ENCODE measurements around the gene C12orf75.
"Not testable (repeated sequence)": the region's sequence is repeated elsewhere in the genome, so short reads cannot be mapped to it uniquely, and the experiment has no call there.

C12orf75 gene

DNA sequence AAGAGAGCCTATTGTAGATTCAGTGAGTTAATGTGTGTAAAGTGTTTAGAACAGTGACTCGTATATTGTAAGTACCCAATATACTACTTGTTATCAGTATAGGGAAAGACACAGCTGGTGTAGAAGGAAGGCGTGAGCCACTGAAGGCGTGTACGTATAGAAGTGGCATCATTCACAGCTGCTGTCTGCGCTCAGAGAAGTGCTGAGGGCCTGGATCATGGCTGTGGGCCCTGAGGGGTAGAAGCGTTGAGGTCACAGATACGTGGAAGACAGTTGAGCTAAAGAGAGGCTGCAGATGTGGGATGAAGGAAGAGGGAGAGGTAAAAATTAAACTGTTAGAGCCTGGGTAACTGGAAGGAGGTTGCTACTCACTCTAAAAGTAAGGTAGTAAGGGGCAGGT lies 5.9 kb downstream of the C12orf75 start:
- DNase-seq (ENCODE audit: extremely low spot score) = no peak

DNA sequence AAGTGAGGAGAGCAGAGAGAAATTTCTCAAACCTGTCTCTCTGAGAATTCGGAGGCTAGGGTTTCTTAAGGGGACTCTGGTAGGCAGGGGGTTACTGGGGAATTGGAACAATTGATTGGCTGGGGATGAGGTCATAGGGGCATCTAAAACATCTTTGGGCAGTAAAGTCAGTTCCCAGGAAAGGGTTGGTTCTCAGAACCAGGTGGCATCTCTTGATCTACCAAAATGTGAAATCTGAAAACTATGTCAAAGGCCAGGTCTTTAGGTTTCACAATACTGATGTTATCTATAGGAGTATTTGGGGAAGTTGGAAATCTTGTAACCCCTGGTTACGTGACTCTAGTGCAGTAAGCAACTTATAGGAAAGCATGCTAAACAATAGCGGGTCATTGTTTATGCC lies 6.9 kb downstream of the C12orf75 start:
- POLR2A ChIA-PET = no interaction called here
- DNase-seq (ENCODE audit: extremely low spot score) = no peak
- TF ChIP-seq ELF4 (IDR thresholded peaks at IDR 0.05) = no peak
- no peak for TF ChIP-seq SUZ12 (IDR thresholded peaks at IDR 0.05)
- TF ChIP-seq FOXK2 (IDR thresholded peaks at IDR 0.05) = no peak
- no peak for TF ChIP-seq LEF1 (IDR thresholded peaks at IDR 0.05; ENCODE audit: borderline replicate concordance)
- TF ChIP-seq NFRKB (IDR thresholded peaks at IDR 0.05) = no peak
- no peak for TF ChIP-seq FOXM1 (IDR thresholded peaks at IDR 0.05; ENCODE audit: borderline replicate concordance)
- no peak for TF ChIP-seq ZNF384 (IDR thresholded peaks at IDR 0.05)
- CTCF ChIA-PET = no interaction called here

More for the DNA sequence above, 5.9 kb downstream of the C12orf75 start:
- TF ChIP-seq BHLHE40 (IDR thresholded peaks at IDR 0.05; ENCODE audit: borderline replicate concordance) (no peak), TARDBP (IDR thresholded peaks at IDR 0.05) (no peak), HDGF (IDR thresholded peaks at IDR 0.05; ENCODE audit: borderline replicate concordance) (no peak), LEF1 (IDR thresholded peaks at IDR 0.05; ENCODE audit: borderline replicate concordance) (no peak), FOXM1 (IDR thresholded peaks at IDR 0.05; ENCODE audit: borderline replicate concordance) (no peak), L3MBTL2 (conservative IDR thresholded peaks at IDR 0.05) (no peak), ARNT (IDR thresholded peaks at IDR 0.05) (no peak)
- POLR2A ChIA-PET = no interaction called here
- CTCF ChIA-PET = no interaction called here

DNA sequence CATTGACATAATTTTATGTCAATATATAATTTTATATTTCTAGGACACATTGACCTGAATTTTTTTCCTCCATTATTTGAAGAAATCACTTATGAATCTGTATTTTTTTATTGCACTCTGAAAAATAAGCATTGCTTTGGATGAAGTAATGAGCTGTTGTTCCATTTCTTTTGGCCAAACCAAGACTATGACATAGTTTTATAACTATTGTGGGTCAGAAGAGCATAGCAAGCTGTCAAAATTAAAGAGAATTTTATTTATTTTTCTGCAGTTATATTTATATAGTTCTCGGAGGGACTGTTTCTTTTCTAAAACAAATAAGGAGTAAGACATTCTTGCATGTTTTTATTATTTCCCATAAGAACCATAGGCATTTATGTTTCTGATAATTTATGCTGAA lies 8.5 kb downstream of the C12orf75 start:
- TF ChIP-seq BHLHE40 (IDR thresholded peaks at IDR 0.05; ENCODE audit: borderline replicate concordance) (no peak), SP1 (IDR thresholded peaks at IDR 0.05) (no peak), TARDBP (IDR thresholded peaks at IDR 0.05) (no peak), SUZ12 (IDR thresholded peaks at IDR 0.05) (no peak), NFRKB (IDR thresholded peaks at IDR 0.05) (no peak), ELF4 (IDR thresholded peaks at IDR 0.05) (no peak), ARNT (IDR thresholded peaks at IDR 0.05) (no peak), ZNF384 (IDR thresholded peaks at IDR 0.05) (no peak)
- TF ChIP-seq, protein P1, sequence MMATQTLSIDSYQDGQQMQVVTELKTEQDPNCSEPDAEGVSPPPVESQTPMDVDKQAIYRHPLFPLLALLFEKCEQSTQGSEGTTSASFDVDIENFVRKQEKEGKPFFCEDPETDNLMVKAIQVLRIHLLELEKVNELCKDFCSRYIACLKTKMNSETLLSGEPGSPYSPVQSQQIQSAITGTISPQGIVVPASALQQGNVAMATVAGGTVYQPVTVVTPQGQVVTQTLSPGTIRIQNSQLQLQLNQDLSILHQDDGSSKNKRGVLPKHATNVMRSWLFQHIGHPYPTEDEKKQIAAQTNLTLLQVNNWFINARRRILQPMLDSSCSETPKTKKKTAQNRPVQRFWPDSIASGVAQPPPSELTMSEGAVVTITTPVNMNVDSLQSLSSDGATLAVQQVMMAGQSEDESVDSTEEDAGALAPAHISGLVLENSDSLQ (IDR thresholded peaks at IDR 0.05) = no peak
- no peak for DNase-seq (ENCODE audit: extremely low spot score)
- ChIA-PET POLR2A (no interaction called here), CTCF (no interaction called here)

DNA sequence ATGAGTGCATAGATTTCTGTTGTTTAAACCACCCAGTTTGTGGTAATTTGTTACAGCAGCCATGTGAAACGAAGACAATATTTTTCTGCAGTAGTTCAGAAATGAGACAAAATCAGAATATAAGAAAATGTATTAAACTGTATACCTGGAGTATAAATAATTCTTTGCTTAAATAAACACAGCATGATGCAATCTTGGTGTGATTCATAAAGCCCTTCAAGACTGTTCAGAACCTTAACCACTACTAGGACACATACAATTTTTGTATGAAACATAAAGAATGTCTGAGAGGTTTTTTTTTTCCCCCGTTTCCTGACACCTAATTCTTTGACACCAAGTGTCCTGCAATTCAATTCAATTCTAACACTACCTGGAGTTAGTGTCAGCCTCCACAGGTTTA lies 10.5 kb downstream of the C12orf75 start:
- DNase-seq (ENCODE audit: extremely low spot score) = no peak
- no peak for TF ChIP-seq FOXM1 (IDR thresholded peaks at IDR 0.05; ENCODE audit: borderline replicate concordance)
- TF ChIP-seq, protein P1 (IDR thresholded peaks at IDR 0.05) = no peak
- TF ChIP-seq SP1 (IDR thresholded peaks at IDR 0.05) = no peak
- TF ChIP-seq LEF1 (IDR thresholded peaks at IDR 0.05; ENCODE audit: borderline replicate concordance) = no peak
- no peak for TF ChIP-seq SUZ12 (IDR thresholded peaks at IDR 0.05)
- no peak for TF ChIP-seq FOXK2 (IDR thresholded peaks at IDR 0.05)
- TF ChIP-seq ELF4 (IDR thresholded peaks at IDR 0.05) = no peak
- TF ChIP-seq FOXA1 (IDR thresholded peaks at IDR 0.05) = no peak
- ChIA-PET CTCF (no interaction called here), POLR2A (no interaction called here)

DNA sequence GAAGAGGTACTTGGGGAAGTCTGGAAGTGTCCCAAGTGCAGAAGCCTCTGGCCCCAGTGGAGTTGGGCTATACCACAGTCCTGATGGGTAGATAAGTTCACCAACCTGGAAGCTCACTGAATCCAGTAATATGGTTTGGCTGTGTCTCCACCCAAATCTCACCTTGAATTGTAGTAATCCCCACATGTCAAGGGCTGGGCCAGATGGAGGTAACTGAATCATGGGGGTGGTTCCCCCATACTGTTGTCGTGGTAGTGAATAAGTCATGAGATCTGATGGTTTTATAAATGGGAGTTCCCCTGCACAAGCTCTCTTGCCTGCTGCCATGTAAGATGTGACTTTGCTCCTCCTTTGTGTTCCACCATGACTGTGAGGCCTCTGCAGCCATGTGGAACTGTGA lies 11.1 kb downstream of the C12orf75 start:
- CTCF ChIA-PET; DNase-seq (ENCODE audit: extremely low spot score); POLR2A ChIA-PET: not testable (repeated sequence)

DNA sequence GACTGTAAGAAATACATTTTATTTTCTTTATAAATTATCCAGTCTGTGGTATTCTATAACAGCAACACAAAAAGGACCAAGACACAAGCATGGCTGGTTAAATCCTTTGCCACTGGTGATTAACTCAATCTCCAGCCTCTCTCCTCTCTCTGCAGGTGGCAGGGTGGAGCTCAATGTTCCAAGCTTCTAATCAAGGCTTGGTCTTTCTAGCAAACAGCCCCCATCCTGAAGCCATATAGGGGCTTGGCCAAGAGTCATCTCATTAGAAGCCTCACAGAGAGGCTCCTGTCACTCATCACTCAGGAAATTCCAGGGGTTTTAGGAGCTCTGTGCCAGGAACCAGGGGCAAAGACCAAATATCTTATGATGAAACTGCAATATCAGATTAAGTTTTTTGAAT lies 12.0 kb downstream of the C12orf75 start:
- CTCF ChIA-PET = no interaction called here
- POLR2A ChIA-PET = no interaction called here
- no peak for TF ChIP-seq HDGF (IDR thresholded peaks at IDR 0.05; ENCODE audit: borderline replicate concordance)
- no peak for TF ChIP-seq L3MBTL2 (conservative IDR thresholded peaks at IDR 0.05)
- TF ChIP-seq SUZ12 (IDR thresholded peaks at IDR 0.05) = no peak
- TF ChIP-seq, protein P1 (IDR thresholded peaks at IDR 0.05) = no peak
- no peak for DNase-seq (ENCODE audit: extremely low spot score)

DNA sequence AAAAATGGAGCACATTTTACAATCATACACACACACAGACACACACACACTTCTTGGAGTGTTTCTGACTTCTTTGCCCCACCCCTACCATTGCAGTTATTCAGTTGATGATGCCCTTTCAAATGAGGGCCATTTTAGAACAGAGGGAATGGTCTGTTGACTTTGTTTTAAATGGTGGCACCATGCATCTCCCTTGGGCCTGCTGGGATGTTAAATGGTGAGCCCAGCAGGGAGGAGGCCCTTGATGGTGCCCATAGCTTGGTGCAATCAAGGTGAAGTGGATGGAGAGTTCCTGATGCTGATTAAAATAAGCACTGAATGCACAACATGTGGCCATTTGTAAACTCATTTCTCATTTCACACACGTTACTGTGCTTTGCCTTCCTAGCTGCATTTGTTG lies 13.3 kb downstream of the C12orf75 start:
- ChIA-PET POLR2A (no interaction called here), CTCF (no interaction called here)
- no peak for TF ChIP-seq NFRKB (IDR thresholded peaks at IDR 0.05)
- TF ChIP-seq FOXM1 (IDR thresholded peaks at IDR 0.05; ENCODE audit: borderline replicate concordance) = no peak
- no peak for TF ChIP-seq FOXK2 (IDR thresholded peaks at IDR 0.05)
- TF ChIP-seq ARNT (IDR thresholded peaks at IDR 0.05) = no peak
- TF ChIP-seq, protein P1 (IDR thresholded peaks at IDR 0.05) = no peak
- TF ChIP-seq SP1 (IDR thresholded peaks at IDR 0.05) = no peak
- TF ChIP-seq TARDBP (IDR thresholded peaks at IDR 0.05) = no peak
- no peak for TF ChIP-seq L3MBTL2 (conservative IDR thresholded peaks at IDR 0.05)
- DNase-seq (ENCODE audit: extremely low spot score) = no peak

Data from HEK293T (cell line).